Fibroblast of lung (primary cell): ENCODE results near the gene PADI2.

ENCODE experiments used
- CTCF ChIP-seq, 2 donors: IDR thresholded peaks in 1 of 2; conservative IDR thresholded peaks in 1 of 2; 1 replicate in 1 of 2; 2 replicates in 1 of 2; pipeline ENCODE4 v1.5.1; 2011 to 2012; ENCODE audit warnings: low read length in 2 of 2, control low read depth in 1 of 2, inconsistent platforms in 1 of 2, low read depth in 1 of 2, mild to moderate bottlenecking in 1 of 2
- EZH2 ChIP-seq: IDR thresholded peaks from 2 replicates; pipeline ENCODE4 v1.5.1; 2012; ENCODE audit warnings: low read length, control low read depth, mild to moderate bottlenecking; ENCODE audit errors: missing control alignments

GRCh38 chr1:17143760-17144159, 24.5 kb upstream of the PADI2 start:
- TF ChIP-seq EZH2 (no peak), CTCF (conservative IDR thresholded peaks at IDR 0.05 in 1 of 2, IDR thresholded peaks at IDR 0.05 in 1 of 2; ENCODE audit: low read depth in 1 of 2, low read length in 2 of 2) (no peak)
